ENCODE measurements around the gene SPTB.

The SPTB gene

GRCh38 chr14:64826333-64826732 is 53.4 kb downstream of the SPTB start:
- no peaks in the 10 kb centered on the region for H3K36me3 ChIP-seq (ENCODE audit: control insufficient read depth in 1 of 2, insufficient read depth in 2 of 2, low read length in 2 of 2)
- H3K9ac ChIP-seq (ENCODE audit: low read depth in 1 of 2, low read length in 2 of 2): no peak overlapping the region
- peaks cover 6 to 17% of the 10 kb centered on the region in 2 donors for H3K27me3 ChIP-seq (ENCODE audit: control insufficient read depth in 1 of 2, insufficient read depth in 2 of 2, low read length in 2 of 2)
- no peaks in the 10 kb centered on the region for H3K4me1 ChIP-seq (ENCODE audit: control insufficient read depth in 1 of 2, insufficient read depth in 2 of 2, low read length in 2 of 2)
- no peak overlapping the region for H3K4me3 ChIP-seq (ENCODE audit: low read depth in 1 of 2, low read length in 2 of 2)
- no peak overlapping the region for H3K27ac ChIP-seq (ENCODE audit: low read depth, low read length)
- H3K9me3 ChIP-seq (ENCODE audit: control insufficient read depth in 1 of 2, low read length in 2 of 2): no peaks in the 10 kb centered on the region

GRCh38 chr14:64825509-64825908 is 54.2 kb downstream of the SPTB start:
- H3K27ac ChIP-seq (ENCODE audit: low read depth, low read length): no peak overlapping the region
- H3K36me3 ChIP-seq (ENCODE audit: control insufficient read depth in 1 of 2, insufficient read depth in 2 of 2, low read length in 2 of 2): no peaks in the 10 kb centered on the region
- H3K27me3 ChIP-seq (ENCODE audit: control insufficient read depth in 1 of 2, insufficient read depth in 2 of 2, low read length in 2 of 2): peaks cover 6 to 17% of the 10 kb centered on the region in 2 donors
- H3K4me1 ChIP-seq (ENCODE audit: control insufficient read depth in 1 of 2, insufficient read depth in 2 of 2, low read length in 2 of 2): no peaks in the 10 kb centered on the region
- H3K4me3 ChIP-seq (ENCODE audit: low read depth in 1 of 2, low read length in 2 of 2): no peak overlapping the region
- no peaks in the 10 kb centered on the region for H3K9me3 ChIP-seq (ENCODE audit: control insufficient read depth in 1 of 2, low read length in 2 of 2)
- H3K9ac ChIP-seq (ENCODE audit: low read depth in 1 of 2, low read length in 2 of 2): no peak overlapping the region

- Histone ChIP-seq H3K4me1 (ENCODE audit: control insufficient read depth in 1 of 2, insufficient read depth in 2 of 2, low read length in 2 of 2) (no peaks in the 10 kb centered on the region), H3K9me3 (ENCODE audit: control insufficient read depth in 1 of 2, low read length in 2 of 2) (no peaks in the 10 kb centered on the region), H3K4me3 (ENCODE audit: low read depth in 1 of 2, low read length in 2 of 2) (no peak overlapping the region), H3K27me3 (ENCODE audit: control insufficient read depth in 1 of 2, insufficient read depth in 2 of 2, low read length in 2 of 2) (peaks cover 6 to 17% of the 10 kb centered on the region in 2 donors), H3K27ac (ENCODE audit: low read depth, low read length) (no peak overlapping the region), H3K36me3 (ENCODE audit: control insufficient read depth in 1 of 2, insufficient read depth in 2 of 2, low read length in 2 of 2) (no peaks in the 10 kb centered on the region), H3K9ac (ENCODE audit: low read depth in 1 of 2, low read length in 2 of 2) (no peak overlapping the region)
Measured at GRCh38 chr14:64825006-64825405, 54.7 kb downstream of the SPTB start.

GRCh38 chr14:64824471-64824870 is 55.2 kb downstream of the SPTB start:
- Histone ChIP-seq H3K9me3 (ENCODE audit: control insufficient read depth in 1 of 2, low read length in 2 of 2) (no peaks in the 10 kb centered on the region), H3K9ac (ENCODE audit: low read depth in 1 of 2, low read length in 2 of 2) (no peak overlapping the region), H3K27me3 (ENCODE audit: control insufficient read depth in 1 of 2, insufficient read depth in 2 of 2, low read length in 2 of 2) (peaks cover 7 to 17% of the 10 kb centered on the region in 2 donors), H3K4me1 (ENCODE audit: control insufficient read depth in 1 of 2, insufficient read depth in 2 of 2, low read length in 2 of 2) (no peaks in the 10 kb centered on the region), H3K27ac (ENCODE audit: low read depth, low read length) (no peak overlapping the region), H3K4me3 (ENCODE audit: low read depth in 1 of 2, low read length in 2 of 2) (no peak overlapping the region), H3K36me3 (ENCODE audit: control insufficient read depth in 1 of 2, insufficient read depth in 2 of 2, low read length in 2 of 2) (no peaks in the 10 kb centered on the region)

GRCh38 chr14:64823305-64823861 is 56.3 kb downstream of the SPTB start:
- Histone ChIP-seq H3K9me3 (ENCODE audit: control insufficient read depth in 1 of 2, low read length in 2 of 2) (no peaks in the 10 kb centered on the region), H3K4me1 (ENCODE audit: control insufficient read depth in 1 of 2, insufficient read depth in 2 of 2, low read length in 2 of 2) (no peaks in the 10 kb centered on the region), H3K27me3 (ENCODE audit: control insufficient read depth in 1 of 2, insufficient read depth in 2 of 2, low read length in 2 of 2) (peaks cover 14 to 17% of the 10 kb centered on the region in 2 donors), H3K4me3 (ENCODE audit: low read depth in 1 of 2, low read length in 2 of 2) (no peak overlapping the region), H3K9ac (ENCODE audit: low read depth in 1 of 2, low read length in 2 of 2) (no peak overlapping the region), H3K36me3 (ENCODE audit: control insufficient read depth in 1 of 2, insufficient read depth in 2 of 2, low read length in 2 of 2) (no peaks in the 10 kb centered on the region), H3K27ac (ENCODE audit: low read depth, low read length) (no peak overlapping the region)

GRCh38 chr14:64821651-64822050 is 58.1 kb downstream of the SPTB start:
- Histone ChIP-seq H3K4me1 (ENCODE audit: control insufficient read depth in 1 of 2, insufficient read depth in 2 of 2, low read length in 2 of 2) (no peaks in the 10 kb centered on the region), H3K9me3 (ENCODE audit: control insufficient read depth in 1 of 2, low read length in 2 of 2) (no peaks in the 10 kb centered on the region), H3K9ac (ENCODE audit: low read depth in 1 of 2, low read length in 2 of 2) (no peak overlapping the region)

GRCh38 chr14:64818151-64818550 is 61.6 kb downstream of the SPTB start:
- no peaks in the 10 kb centered on the region for H3K36me3 ChIP-seq (ENCODE audit: control insufficient read depth in 1 of 2, insufficient read depth in 2 of 2, low read length in 2 of 2)
- H3K4me1 ChIP-seq (ENCODE audit: control insufficient read depth in 1 of 2, insufficient read depth in 2 of 2, low read length in 2 of 2): no peaks in the 10 kb centered on the region
- H3K9me3 ChIP-seq (ENCODE audit: control insufficient read depth in 1 of 2, low read length in 2 of 2): no peaks in the 10 kb centered on the region
- H3K9ac ChIP-seq (ENCODE audit: low read depth in 1 of 2, low read length in 2 of 2): no peak overlapping the region
- peaks cover 3 to 11% of the 10 kb centered on the region in 2 donors for H3K27me3 ChIP-seq (ENCODE audit: control insufficient read depth in 1 of 2, insufficient read depth in 2 of 2, low read length in 2 of 2)
- no peak overlapping the region for H3K27ac ChIP-seq (ENCODE audit: low read depth, low read length)
- no peak overlapping the region for H3K4me3 ChIP-seq (ENCODE audit: low read depth in 1 of 2, low read length in 2 of 2)

More at GRCh38 chr14:64821651-64822050, 58.1 kb downstream of the SPTB start:
- no peaks in the 10 kb centered on the region for H3K36me3 ChIP-seq (ENCODE audit: control insufficient read depth in 1 of 2, insufficient read depth in 2 of 2, low read length in 2 of 2)
- H3K27ac ChIP-seq (ENCODE audit: low read depth, low read length): no peak overlapping the region
- H3K4me3 ChIP-seq (ENCODE audit: low read depth in 1 of 2, low read length in 2 of 2): no peak overlapping the region
- H3K27me3 ChIP-seq (ENCODE audit: control insufficient read depth in 1 of 2, insufficient read depth in 2 of 2, low read length in 2 of 2): peaks cover 14 to 17% of the 10 kb centered on the region in 2 donors

- Histone ChIP-seq H3K9me3 (ENCODE audit: control insufficient read depth in 1 of 2, low read length in 2 of 2) (no peaks in the 10 kb centered on the region), H3K27ac (ENCODE audit: low read depth, low read length) (no peak overlapping the region), H3K36me3 (ENCODE audit: control insufficient read depth in 1 of 2, insufficient read depth in 2 of 2, low read length in 2 of 2) (no peaks in the 10 kb centered on the region), H3K9ac (ENCODE audit: low read depth in 1 of 2, low read length in 2 of 2) (no peak overlapping the region), H3K27me3 (ENCODE audit: control insufficient read depth in 1 of 2, insufficient read depth in 2 of 2, low read length in 2 of 2) (peaks cover 3 to 11% of the 10 kb centered on the region in 2 donors), H3K4me3 (ENCODE audit: low read depth in 1 of 2, low read length in 2 of 2) (no peak overlapping the region), H3K4me1 (ENCODE audit: control insufficient read depth in 1 of 2, insufficient read depth in 2 of 2, low read length in 2 of 2) (no peaks in the 10 kb centered on the region)
Measured at GRCh38 chr14:64817631-64818030, 62.1 kb downstream of the SPTB start.

- no peak overlapping the region for H3K4me3 ChIP-seq (ENCODE audit: low read depth in 1 of 2, low read length in 2 of 2)
- H3K4me1 ChIP-seq (ENCODE audit: control insufficient read depth in 1 of 2, insufficient read depth in 2 of 2, low read length in 2 of 2): peaks cover 0 to 3% of the 10 kb centered on the region in 2 donors
- no peak overlapping the region for H3K9ac ChIP-seq (ENCODE audit: low read depth in 1 of 2, low read length in 2 of 2)
- H3K9me3 ChIP-seq (ENCODE audit: control insufficient read depth in 1 of 2, low read length in 2 of 2): no peaks in the 10 kb centered on the region
- peaks cover 3 to 11% of the 10 kb centered on the region in 2 donors for H3K27me3 ChIP-seq (ENCODE audit: control insufficient read depth in 1 of 2, insufficient read depth in 2 of 2, low read length in 2 of 2)
- no peaks in the 10 kb centered on the region for H3K36me3 ChIP-seq (ENCODE audit: control insufficient read depth in 1 of 2, insufficient read depth in 2 of 2, low read length in 2 of 2)
- H3K27ac ChIP-seq (ENCODE audit: low read depth, low read length): no peak overlapping the region
Measured at GRCh38 chr14:64816221-64816783, 63.4 kb downstream of the SPTB start.

- peaks cover 3 to 11% of the 10 kb centered on the region in 2 donors for H3K27me3 ChIP-seq (ENCODE audit: control insufficient read depth in 1 of 2, insufficient read depth in 2 of 2, low read length in 2 of 2)
- H3K4me1 ChIP-seq (ENCODE audit: control insufficient read depth in 1 of 2, insufficient read depth in 2 of 2, low read length in 2 of 2): peaks cover 0 to 3% of the 10 kb centered on the region in 2 donors
- H3K27ac ChIP-seq (ENCODE audit: low read depth, low read length): no peak overlapping the region
- no peak overlapping the region for H3K9ac ChIP-seq (ENCODE audit: low read depth in 1 of 2, low read length in 2 of 2)
- no peak overlapping the region for H3K4me3 ChIP-seq (ENCODE audit: low read depth in 1 of 2, low read length in 2 of 2)
- no peaks in the 10 kb centered on the region for H3K36me3 ChIP-seq (ENCODE audit: control insufficient read depth in 1 of 2, insufficient read depth in 2 of 2, low read length in 2 of 2)
- no peaks in the 10 kb centered on the region for H3K9me3 ChIP-seq (ENCODE audit: control insufficient read depth in 1 of 2, low read length in 2 of 2)
Measured at GRCh38 chr14:64815257-64815656, 64.5 kb downstream of the SPTB start.
